Measurements from ENCODE around the gene CSMD2.

Gene CSMD2

GRCh38 chr1:33821291-33821690, 343.7 kb downstream of the CSMD2 start:
- Mint-ChIP-seq H3K36me3 (no peaks in the 10 kb centered on the region), H3K9me3 (no peaks in the 10 kb centered on the region), H3K27ac (no peak overlapping the region), H3K4me1 (no peaks in the 10 kb centered on the region), H3K27me3 (peaks cover 13% of the 10 kb centered on the region), H3K4me3 (no peak overlapping the region)
- ATAC-seq (ENCODE audit: low read depth) = no peak
- no peak for DNase-seq (ENCODE audit: low spot score in 2 of 2)

GRCh38 chr1:33820804-33821203, 344.2 kb downstream of the CSMD2 start:
- Mint-ChIP-seq H3K4me1 (no peaks in the 10 kb centered on the region), H3K27ac (no peak overlapping the region), H3K36me3 (no peaks in the 10 kb centered on the region), H3K9me3 (no peaks in the 10 kb centered on the region), H3K27me3 (peaks cover 13% of the 10 kb centered on the region), H3K4me3 (no peak overlapping the region)
- ATAC-seq (ENCODE audit: low read depth) (no peak), DNase-seq (ENCODE audit: low spot score in 2 of 2) (no peak)

- no peaks in the 10 kb centered on the region for H3K9me3 Mint-ChIP-seq
- no peak overlapping the region for H3K4me3 Mint-ChIP-seq
- no peaks in the 10 kb centered on the region for H3K4me1 Mint-ChIP-seq
- no peak for DNase-seq (ENCODE audit: low spot score in 2 of 2)
- H3K27me3 Mint-ChIP-seq = peaks cover 10% of the 10 kb centered on the region
- ATAC-seq (ENCODE audit: low read depth) = no peak
- no peak overlapping the region for H3K27ac Mint-ChIP-seq
- H3K36me3 Mint-ChIP-seq = no peaks in the 10 kb centered on the region
These were observed 345.1 kb downstream of the CSMD2 start for GRCh38 chr1:33819913-33820311.

- Mint-ChIP-seq H3K4me3 (no peak overlapping the region), H3K4me1 (no peaks in the 10 kb centered on the region), H3K27ac (no peak overlapping the region), H3K36me3 (no peaks in the 10 kb centered on the region), H3K27me3 (peaks cover 13% of the 10 kb centered on the region), H3K9me3 (no peaks in the 10 kb centered on the region)
- ATAC-seq (ENCODE audit: low read depth) (no peak), DNase-seq (ENCODE audit: low spot score in 2 of 2) (no peak)
These were observed 345.6 kb downstream of the CSMD2 start for GRCh38 chr1:33819290-33819912.

DNA sequence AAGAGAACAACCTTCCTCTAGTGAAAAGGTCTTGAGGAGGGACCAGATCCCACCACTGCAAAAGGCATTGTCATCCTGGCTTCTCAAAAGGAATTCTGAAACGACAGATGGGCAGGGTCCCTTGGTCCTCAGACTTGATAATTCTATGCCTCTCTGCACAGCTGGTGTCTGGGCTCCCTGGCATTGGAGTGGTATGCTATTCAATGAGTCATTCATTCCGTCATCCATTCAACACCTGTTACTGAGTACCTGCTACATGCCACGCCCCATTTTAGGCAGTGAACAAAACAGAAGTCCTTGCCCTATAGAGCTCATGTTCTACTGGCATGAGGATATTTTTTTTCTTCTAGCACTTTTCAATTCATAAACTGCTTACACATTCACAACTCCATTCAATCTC, 347.0 kb downstream of the CSMD2 start:
- Mint-ChIP-seq H3K4me3 (no peak overlapping the region), H3K9me3 (no peaks in the 10 kb centered on the region), H3K4me1 (no peaks in the 10 kb centered on the region), H3K27me3 (peaks cover 20% of the 10 kb centered on the region), H3K27ac (no peak overlapping the region), H3K36me3 (no peaks in the 10 kb centered on the region)
- DNase-seq (ENCODE audit: low spot score in 2 of 2) (no peak), ATAC-seq (ENCODE audit: low read depth) (no peak)

- Mint-ChIP-seq H3K9me3 (no peaks in the 10 kb centered on the region), H3K4me1 (no peaks in the 10 kb centered on the region)
These were observed 350.0 kb downstream of the CSMD2 start for GRCh38 chr1:33815061-33815460.

DNA sequence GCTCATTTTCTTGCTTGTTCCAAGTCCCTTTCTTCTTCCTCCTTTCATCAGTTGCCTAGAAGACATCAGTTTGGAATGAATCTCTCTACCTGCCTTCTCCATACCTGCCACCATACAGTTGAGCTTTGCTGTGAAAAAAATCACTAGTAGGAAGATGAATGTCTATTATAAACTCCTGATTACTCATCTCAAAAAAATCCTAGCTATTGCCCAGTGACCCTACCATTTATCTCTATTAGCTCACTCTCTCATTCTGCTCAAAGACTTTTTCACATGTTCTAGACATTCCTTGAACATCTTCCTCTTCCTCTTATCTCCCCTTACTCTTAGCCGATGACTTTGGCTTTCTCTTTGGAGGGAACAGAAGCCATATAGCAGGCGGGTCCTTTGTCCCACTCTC, 350.9 kb downstream of the CSMD2 start:
- no peaks in the 10 kb centered on the region for H3K36me3 Mint-ChIP-seq
- H3K27ac Mint-ChIP-seq = no peak overlapping the region
- H3K4me3 Mint-ChIP-seq = no peak overlapping the region
- DNase-seq (ENCODE audit: low spot score in 2 of 2) = no peak
- peaks cover 11% of the 10 kb centered on the region for H3K27me3 Mint-ChIP-seq
- no peak for ATAC-seq (ENCODE audit: low read depth)
- H3K4me1 Mint-ChIP-seq = no peaks in the 10 kb centered on the region
- peaks cover 2% of the 10 kb centered on the region for H3K9me3 Mint-ChIP-seq

More at GRCh38 chr1:33815061-33815460, 350.0 kb downstream of the CSMD2 start:
- ATAC-seq (ENCODE audit: low read depth) = no peak
- Mint-ChIP-seq H3K4me3 (no peak overlapping the region), H3K27me3 (peaks cover 13% of the 10 kb centered on the region), H3K27ac (no peak overlapping the region), H3K36me3 (no peaks in the 10 kb centered on the region)
- no peak for DNase-seq (ENCODE audit: low spot score in 2 of 2)

- DNase-seq (ENCODE audit: low spot score in 2 of 2) (no peak), ATAC-seq (ENCODE audit: low read depth) (no peak)
- Mint-ChIP-seq H3K4me3 (no peak overlapping the region), H3K9me3 (peaks cover 15% of the 10 kb centered on the region), H3K36me3 (no peaks in the 10 kb centered on the region), H3K27ac (no peak overlapping the region), H3K4me1 (no peaks in the 10 kb centered on the region), H3K27me3 (peaks cover 11% of the 10 kb centered on the region)
These were observed 354.5 kb downstream of the CSMD2 start for GRCh38 chr1:33810571-33810970.

GRCh38 chr1:33805988-33806387, 359.0 kb downstream of the CSMD2 start:
- Mint-ChIP-seq H3K36me3 (no peaks in the 10 kb centered on the region), H3K4me3 (no peak overlapping the region), H3K9me3 (peaks cover 15% of the 10 kb centered on the region), H3K27me3 (peaks cover 5% of the 10 kb centered on the region), H3K4me1 (no peaks in the 10 kb centered on the region), H3K27ac (no peak overlapping the region)
- DNase-seq (ENCODE audit: low spot score in 2 of 2) = no peak
- ATAC-seq (ENCODE audit: low read depth) = no peak

DNA sequence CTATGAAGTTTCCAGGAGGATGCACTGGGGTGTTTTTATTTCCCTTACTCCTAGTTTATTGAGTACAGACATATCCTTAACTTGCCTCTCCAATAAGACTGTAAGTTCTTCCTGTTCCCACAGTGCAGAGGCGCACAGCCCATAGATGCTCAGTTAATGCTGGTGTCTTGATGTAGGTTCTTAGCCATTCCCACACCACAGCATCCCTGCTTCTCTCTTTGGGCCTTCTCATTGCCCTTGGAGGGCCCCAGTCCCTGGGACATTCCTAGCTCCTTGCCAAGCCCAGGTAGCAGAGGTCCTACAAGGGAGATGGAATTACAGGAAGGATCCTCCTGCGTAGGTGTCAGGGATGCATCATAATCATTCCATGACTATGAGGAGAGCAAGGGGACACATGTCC, 362.8 kb downstream of the CSMD2 start:
- Mint-ChIP-seq H3K36me3 (peaks cover 2% of the 10 kb centered on the region), H3K27ac (no peak overlapping the region), H3K4me3 (no peak overlapping the region), H3K27me3 (peaks cover 10% of the 10 kb centered on the region), H3K9me3 (peaks cover 8% of the 10 kb centered on the region), H3K4me1 (no peaks in the 10 kb centered on the region)
- DNase-seq (ENCODE audit: low spot score in 2 of 2) = no peak
- ATAC-seq (ENCODE audit: low read depth) = no peak

DNA sequence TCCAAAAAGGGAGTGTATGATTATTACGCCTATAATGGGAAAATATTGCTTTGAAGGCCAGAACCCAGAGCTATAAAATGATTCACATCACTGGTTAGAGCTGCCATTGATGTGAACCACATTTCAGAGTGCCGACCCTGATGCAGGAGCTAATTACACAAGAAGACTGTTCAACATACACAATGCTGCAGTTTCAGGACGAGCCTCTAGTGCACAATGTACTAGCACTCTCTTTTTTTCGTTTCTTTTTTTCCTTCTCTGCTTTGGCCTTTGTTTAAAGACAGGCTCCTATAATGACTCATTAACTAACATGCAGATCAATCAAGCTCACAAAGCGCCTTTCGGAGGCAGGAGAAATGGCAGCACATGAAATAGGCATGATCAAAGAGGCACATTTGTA, 367.2 kb downstream of the CSMD2 start:
- H3K36me3 Mint-ChIP-seq = peaks cover 2% of the 10 kb centered on the region
- H3K9me3 Mint-ChIP-seq = peaks cover 12% of the 10 kb centered on the region
- H3K4me1 Mint-ChIP-seq = no peaks in the 10 kb centered on the region
- H3K27me3 Mint-ChIP-seq = peaks cover 13% of the 10 kb centered on the region
- no peak for ATAC-seq (ENCODE audit: low read depth)
- H3K4me3 Mint-ChIP-seq = no peak overlapping the region
- no peak for DNase-seq (ENCODE audit: low spot score in 2 of 2)
- H3K27ac Mint-ChIP-seq = no peak overlapping the region

GRCh38 chr1:33792651-33793050, 372.4 kb downstream of the CSMD2 start:
- H3K27me3 Mint-ChIP-seq = peaks cover 5% of the 10 kb centered on the region
- H3K36me3 Mint-ChIP-seq = no peaks in the 10 kb centered on the region
- no peaks in the 10 kb centered on the region for H3K4me1 Mint-ChIP-seq
- H3K9me3 Mint-ChIP-seq = peaks cover 9% of the 10 kb centered on the region
- no peak overlapping the region for H3K27ac Mint-ChIP-seq
- DNase-seq (ENCODE audit: low spot score in 2 of 2) = no peak
- no peak for ATAC-seq (ENCODE audit: low read depth)
- H3K4me3 Mint-ChIP-seq = no peak overlapping the region

GRCh38 chr1:33792216-33792615, 372.8 kb downstream of the CSMD2 start:
- Mint-ChIP-seq H3K27me3 (peaks cover 5% of the 10 kb centered on the region), H3K4me3 (no peak overlapping the region)
- DNase-seq (ENCODE audit: low spot score in 2 of 2) = no peak

DNA sequence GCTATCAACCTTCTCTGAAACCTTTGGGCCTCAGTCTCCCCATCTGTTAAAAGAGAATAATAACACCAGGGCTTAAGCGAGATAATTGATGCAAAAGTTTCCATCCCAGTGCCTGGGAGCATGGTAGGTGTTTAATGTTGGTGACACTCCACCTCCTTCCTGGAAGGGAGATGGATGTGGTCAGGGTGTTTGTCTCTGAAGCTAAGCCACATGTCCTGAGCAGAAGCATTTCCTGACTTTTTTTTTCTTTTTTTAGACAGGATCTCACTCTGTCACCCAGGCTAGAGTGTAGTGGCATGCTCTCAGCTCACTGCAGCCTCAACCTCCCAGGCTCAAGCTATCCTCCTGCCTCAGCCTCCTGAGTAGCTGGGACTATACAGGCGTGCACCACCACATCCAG, 373.8 kb downstream of the CSMD2 start:
- Mint-ChIP-seq H3K4me3 (no peak overlapping the region), H3K27ac (no peak overlapping the region), H3K9me3 (peaks cover 9% of the 10 kb centered on the region), H3K36me3 (no peaks in the 10 kb centered on the region), H3K27me3 (peaks cover 6% of the 10 kb centered on the region), H3K4me1 (no peaks in the 10 kb centered on the region)
- DNase-seq (ENCODE audit: low spot score in 2 of 2) (no peak), ATAC-seq (ENCODE audit: low read depth) (no peak)

More at GRCh38 chr1:33792216-33792615, 372.8 kb downstream of the CSMD2 start:
- H3K27ac Mint-ChIP-seq = no peak overlapping the region
- no peak for ATAC-seq (ENCODE audit: low read depth)
- no peaks in the 10 kb centered on the region for H3K36me3 Mint-ChIP-seq
- no peaks in the 10 kb centered on the region for H3K4me1 Mint-ChIP-seq
- H3K9me3 Mint-ChIP-seq = peaks cover 9% of the 10 kb centered on the region

DNA sequence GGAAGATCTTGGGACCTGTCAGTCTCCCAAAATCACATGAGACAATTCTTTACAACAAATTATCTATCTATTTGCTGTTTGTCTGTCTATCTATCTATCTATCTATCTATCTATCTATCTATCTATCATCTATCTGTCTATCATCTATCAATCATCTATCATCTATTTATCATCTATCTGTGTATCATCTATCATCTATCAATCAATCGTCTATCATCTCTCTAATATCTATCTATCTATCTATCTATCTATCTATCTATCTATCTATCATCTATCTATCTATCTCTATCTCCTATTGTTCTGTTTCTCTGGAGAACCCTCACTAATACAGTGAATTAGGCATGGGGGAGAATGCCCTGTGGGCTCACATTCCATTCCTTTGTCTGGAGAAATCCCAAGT, 374.5 kb downstream of the CSMD2 start:
- H3K27ac Mint-ChIP-seq = no peak overlapping the region
- no peaks in the 10 kb centered on the region for H3K4me1 Mint-ChIP-seq
- H3K9me3 Mint-ChIP-seq = peaks cover 9% of the 10 kb centered on the region
- ATAC-seq (ENCODE audit: low read depth) (no peak), DNase-seq (ENCODE audit: low spot score in 2 of 2) (no peak)
- no peaks in the 10 kb centered on the region for H3K36me3 Mint-ChIP-seq
- H3K27me3 Mint-ChIP-seq = peaks cover 10% of the 10 kb centered on the region
- no peak overlapping the region for H3K4me3 Mint-ChIP-seq

All from memory B cell (primary cell).